Coronary artery (tissue), 2 donors: ENCODE measurements around the gene TM9SF4.

Experiments used
- DNase-seq: peaks from one replicate; pipeline ENCODE4 v3.0.0-alpha.2; 2017; ENCODE audit warnings: low spot score
- H3K27ac ChIP-seq, 2 donors: fragments of 200-600 bp; sonication (generic); one replicate each; pipeline ENCODE4 v1.5.1; 2016 to 2019
- H3K4me3 ChIP-seq: fragments of 200-600 bp; sonication (generic); 2 replicates; pipeline ENCODE4 v1.5.1; 2016; ENCODE audit warnings: mild to moderate bottlenecking, moderate library complexity
- TF ChIP-seq, protein P1 (sequence below): fragments of 200-600 bp; sonication (generic); IDR thresholded peaks from one replicate; pipeline ENCODE4 v1.5.1; 2019; ENCODE audit warnings: antibody characterized with exemption

Gene TM9SF4

DNA sequence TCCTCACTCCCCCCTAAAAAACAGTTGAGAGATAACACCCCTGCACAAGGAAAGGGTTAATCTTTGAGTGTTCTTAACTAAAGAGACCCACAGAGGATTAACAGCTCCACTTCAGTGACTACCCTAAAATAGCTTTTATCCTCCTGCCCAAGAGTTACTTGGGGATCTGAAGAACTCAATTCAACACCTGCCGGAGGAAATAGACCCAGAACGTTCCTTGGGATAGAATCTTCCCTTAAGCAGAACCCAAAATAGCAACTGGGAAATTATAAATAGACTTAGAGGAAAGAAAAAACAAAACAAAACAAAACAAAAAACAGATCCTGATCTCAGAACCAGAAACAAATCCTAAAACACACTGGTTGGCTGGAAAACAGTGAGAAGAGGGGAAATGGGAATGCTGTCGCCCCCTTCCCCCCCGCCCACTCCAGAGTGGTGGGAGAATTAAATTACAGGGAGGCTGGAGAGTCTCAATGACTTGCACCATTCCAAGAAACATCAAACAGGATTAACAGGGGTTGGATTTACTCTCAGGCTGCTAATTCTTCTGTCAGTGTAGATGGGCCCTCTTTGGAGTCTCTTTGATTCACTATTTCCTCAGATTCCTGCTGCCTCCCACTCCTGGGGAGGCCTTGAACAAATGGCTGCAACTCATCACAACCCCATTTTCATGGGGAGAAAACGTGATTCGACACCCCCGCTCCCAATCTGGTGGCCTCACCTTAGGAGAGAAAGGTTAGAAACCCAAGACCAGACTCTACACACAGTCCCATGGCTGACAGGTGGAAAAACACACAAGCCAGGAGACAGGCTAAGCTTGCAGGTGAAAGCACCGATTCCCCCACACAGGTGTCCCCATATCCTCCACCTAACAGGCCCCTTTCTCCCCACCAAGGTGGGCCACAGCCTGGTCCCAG is 96.6 kb downstream of the TM9SF4 start:
- H3K4me3 ChIP-seq = peak overlapping the region; percentile 100
- H3K27ac ChIP-seq = peak overlapping the region; percentile 87 to 95
- TF ChIP-seq, protein P1, sequence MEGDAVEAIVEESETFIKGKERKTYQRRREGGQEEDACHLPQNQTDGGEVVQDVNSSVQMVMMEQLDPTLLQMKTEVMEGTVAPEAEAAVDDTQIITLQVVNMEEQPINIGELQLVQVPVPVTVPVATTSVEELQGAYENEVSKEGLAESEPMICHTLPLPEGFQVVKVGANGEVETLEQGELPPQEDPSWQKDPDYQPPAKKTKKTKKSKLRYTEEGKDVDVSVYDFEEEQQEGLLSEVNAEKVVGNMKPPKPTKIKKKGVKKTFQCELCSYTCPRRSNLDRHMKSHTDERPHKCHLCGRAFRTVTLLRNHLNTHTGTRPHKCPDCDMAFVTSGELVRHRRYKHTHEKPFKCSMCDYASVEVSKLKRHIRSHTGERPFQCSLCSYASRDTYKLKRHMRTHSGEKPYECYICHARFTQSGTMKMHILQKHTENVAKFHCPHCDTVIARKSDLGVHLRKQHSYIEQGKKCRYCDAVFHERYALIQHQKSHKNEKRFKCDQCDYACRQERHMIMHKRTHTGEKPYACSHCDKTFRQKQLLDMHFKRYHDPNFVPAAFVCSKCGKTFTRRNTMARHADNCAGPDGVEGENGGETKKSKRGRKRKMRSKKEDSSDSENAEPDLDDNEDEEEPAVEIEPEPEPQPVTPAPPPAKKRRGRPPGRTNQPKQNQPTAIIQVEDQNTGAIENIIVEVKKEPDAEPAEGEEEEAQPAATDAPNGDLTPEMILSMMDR = no peak
- DNase-seq = no peak

DNA sequence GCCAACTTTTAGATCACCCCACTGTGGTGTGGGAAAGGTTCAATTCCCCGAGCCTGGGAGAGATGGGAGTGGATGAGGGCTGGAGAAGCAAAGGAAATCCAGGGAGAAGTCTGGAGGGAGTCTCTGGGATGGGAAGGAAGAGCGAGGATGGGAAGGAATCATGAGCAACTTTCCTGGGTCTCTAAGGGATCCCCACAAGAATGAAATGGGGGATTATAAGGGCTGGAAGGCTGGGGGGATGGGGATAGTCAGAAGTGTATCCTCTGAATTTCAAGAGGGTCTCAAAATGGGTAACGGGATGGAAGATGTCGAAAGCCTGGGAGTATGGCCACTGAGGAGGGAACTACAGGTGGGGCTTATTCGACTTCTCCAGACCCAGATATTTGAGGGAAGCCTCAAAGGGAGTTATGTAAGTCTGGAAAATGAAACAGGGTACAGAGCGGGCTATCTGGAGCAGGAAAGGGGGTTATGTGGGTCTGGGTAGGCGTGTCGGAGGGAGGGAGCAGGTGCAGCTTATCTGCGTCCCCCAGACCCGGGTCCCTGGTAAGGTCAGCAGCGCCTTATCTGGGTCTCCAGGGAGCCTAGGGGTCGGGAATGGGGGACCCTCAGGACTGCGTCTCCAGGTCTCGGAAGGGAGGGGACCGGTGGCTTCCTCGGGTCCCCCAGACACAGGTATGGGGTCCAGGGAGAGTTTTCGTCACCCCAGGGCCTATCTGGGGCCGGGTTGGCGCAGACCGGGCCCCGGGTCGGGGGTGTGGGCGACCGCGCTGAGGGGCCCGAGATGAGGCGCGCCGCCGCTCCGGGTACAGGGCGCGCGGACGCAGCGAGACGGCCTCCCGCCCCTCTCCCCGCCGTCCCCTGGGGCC is 97.5 kb downstream of the TM9SF4 start:
- H3K4me3 ChIP-seq = peak overlapping the region; percentile 100
- DNase-seq = no peak
- peak overlapping the region; percentile 87 to 95 for H3K27ac ChIP-seq
- TF ChIP-seq, protein P1 = no peak

DNA sequence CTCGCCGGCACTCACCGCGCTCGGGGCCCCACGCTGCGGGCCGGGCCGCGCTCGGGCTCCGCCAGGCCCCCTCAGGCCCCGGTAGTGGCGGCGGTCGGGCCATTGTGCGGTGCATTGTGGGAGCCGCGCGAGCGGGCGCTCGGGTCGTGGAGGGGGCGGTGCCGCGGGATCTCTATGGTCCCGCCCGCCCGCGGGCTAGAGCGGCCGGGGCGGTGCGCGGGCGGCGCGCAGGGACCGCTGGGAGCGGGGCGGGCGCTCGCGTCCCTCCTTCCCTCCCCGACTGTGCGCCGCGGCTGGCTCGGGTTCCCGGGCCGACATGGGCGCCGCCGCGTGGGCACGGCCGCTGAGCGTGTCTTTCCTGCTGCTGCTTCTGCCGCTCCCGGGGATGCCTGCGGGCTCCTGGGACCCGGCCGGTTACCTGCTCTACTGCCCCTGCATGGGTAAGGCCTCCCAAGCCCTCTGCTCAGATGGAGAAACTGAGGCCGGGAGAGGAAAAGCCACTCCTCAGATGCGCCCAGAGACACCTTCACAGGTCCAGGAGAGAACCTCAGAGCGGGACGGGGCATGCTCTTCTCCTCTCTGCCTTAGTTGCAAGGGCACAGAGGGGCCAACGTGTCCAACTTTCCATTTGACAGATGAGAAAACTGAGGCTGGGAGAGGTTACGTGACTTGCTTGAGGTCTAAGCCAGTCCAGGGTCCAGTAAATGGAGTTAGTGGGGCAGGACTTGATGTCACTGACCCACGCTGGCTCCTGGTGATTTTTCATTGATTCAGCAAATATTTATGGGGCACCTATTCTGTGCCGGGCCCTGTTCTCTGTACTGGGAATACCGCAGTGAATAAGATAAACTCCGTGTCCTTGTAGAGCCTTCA is 98.3 kb downstream of the TM9SF4 start, which contains the start of the genes PLAGL2 and POFUT1:
PLAGL2 (minus strand) TSS at position 118 of the 873 bp plus-strand sequence. CDS start 5,565 bp downstream, outside the sequence.
POFUT1 (plus strand) TSS at position 255 of the 873 bp plus-strand sequence; CDS start at position 317, 62 bp downstream.
- TF ChIP-seq, protein P1 = no peak
- H3K27ac ChIP-seq = peak within 1 kb of the TSS; percentile 87 to 95
- peak within 1 kb of the TSS; percentile 100 for H3K4me3 ChIP-seq
- DNase-seq = peak; percentile 86

DNA sequence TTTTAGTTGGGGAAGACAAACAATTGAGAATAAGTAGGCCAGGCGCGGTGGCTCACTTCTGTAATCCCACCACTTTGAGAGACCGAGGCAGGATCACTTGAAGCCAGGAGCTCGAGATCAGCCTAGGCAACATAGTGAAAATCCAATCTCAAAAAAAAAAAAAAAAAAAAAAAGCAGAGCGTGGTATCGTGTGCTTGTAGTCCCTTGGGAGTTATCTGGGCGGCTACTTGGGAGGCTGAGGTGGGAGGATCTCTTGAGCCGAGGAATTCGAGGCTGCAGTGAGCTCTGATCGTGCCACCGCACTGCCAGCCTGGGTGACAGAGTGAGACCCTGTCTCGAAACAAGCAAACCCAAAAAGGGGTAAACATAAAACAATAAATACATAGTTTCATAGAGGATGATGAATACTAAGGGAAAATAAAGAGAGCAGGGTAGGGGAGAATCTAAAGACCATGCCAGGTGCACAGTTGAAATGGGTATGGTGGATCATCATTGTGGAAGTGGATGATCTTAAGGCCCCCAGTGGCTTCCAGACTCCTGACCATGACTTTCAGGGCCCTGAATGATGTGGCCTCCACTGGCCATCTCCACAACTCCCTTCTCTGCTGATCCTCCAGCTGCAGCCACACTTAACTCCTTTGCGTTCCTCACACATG is 99.1 kb downstream of the TM9SF4 start:
- Histone ChIP-seq H3K27ac (peak overlapping the region in 1 of 2 donors; percentile 95), H3K4me3 (peak overlapping the region; percentile 100)
- TF ChIP-seq, protein P1 = no peak
- no peak for DNase-seq

GRCh38 chr20:32209850-32210605 is 100.5 kb downstream of the TM9SF4 start:
- H3K4me3 ChIP-seq = no peak overlapping the region
- H3K27ac ChIP-seq = no peak overlapping the region
- TF ChIP-seq, protein P1 = no peak
- DNase-seq = no peak
